K562 treated with DMSO at 1 percent for 48 hours (cell line): ENCODE data around the gene PLA2G4E. TPM values are rescaled to one million over a fixed set of nuclear protein-coding genes. Genes with fewer than 3 reads are reported as not detected.

Experiments
- total RNA-seq: library from RNA; unstranded; fragments of 300-600 nt; gene quantifications from 2 replicates; pipeline ENCODE4 v1.2.3, GENCODE V29; 2022; ENCODE audit warnings: low replicate concordance; ENCODE audit errors: extremely low read depth

PLA2G4E gene
- total RNA-seq: not detected in 2 replicates

DNA sequence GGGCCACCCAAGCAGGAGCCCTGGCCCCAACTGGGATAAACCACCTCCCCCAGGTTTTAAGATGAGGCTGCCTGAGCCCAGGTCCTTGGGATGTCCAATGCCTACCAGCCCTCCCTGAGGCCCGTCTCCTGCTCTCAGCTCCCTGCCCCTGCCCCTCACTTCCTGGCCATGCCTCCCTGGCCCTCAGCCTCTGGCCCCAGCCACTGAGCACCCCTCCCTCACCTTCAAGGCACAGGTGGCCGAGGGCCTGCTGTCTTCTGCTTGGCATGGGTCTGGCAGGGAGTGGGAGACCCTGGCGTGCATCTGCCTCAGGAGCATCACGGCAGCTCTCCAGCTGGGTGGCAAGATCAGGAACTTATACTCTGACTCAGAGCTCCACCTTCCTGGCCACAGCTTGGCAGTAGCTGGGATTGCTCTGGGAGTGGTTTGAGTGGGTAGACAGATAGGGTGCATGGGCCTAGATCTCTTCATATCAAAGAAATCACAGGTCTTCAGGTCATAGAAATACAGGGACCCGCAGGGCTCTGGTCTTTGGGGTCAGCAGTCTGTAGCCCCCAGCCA is at the start of gene PLA2G4E:
PLA2G4E (minus strand) TSS at position 330 of the 561 bp plus-strand sequence; CDS start at position 318, 12 bp downstream.

DNA sequence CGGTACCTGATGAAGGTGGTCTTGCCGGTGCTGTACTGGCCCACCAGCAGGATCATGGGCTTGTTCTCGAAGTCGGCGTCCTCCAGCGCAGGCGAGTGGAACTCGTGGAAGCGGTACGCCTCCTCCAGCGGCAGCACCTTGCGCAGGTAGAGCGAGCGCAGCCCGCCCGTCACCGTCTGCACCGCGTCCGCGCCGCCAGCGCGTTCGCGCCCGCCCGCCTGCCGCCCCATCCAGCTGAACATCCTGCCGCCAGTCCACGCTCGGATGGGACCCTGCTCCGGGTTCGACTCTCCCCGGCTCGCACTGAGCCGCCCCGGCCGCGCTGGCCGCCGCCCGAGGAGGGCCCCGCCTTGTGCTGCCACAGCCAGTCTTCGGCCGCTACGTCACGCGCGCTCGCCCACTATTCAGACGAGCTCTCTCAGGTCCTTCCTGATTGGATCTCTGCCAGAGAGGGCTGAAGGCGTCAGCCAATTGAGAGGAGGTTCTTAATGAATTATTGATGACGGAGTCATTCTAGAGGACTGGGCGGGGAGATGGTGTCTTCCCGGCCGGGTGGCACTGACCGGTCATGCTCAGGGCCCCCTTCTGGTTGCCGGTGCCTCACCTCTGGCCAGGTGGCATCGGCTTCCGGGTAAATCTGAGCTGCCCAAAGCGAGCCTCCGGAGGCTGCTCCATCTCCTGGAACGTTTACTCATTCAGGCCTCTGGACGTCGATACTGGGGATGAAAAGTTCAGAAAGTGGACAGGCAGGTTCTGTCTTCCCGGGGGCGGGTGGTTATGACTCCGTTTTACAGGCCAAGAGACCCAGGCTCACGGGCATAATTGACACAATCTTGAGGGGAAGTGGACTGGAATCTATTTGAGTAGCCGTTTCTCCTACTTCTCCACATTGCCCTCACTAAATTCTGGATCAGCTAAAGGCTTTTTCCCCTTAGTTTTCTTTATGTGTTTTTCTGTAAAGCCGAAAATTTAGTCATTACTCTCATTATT is 48.3 kb downstream of the PLA2G4E start, which contains the start of gene EHD4:
EHD4 (minus strand) TSS at position 305 of the 990 bp plus-strand sequence; CDS start at position 242, 63 bp downstream.

Other genes starting within 250 kb of the PLA2G4E start
- not detected in 2 replicates for gene MAPKBP1, start 246.6 kb downstream of the PLA2G4E start, total RNA-seq
- not detected in 2 replicates for gene JMJD7, start 192.9 kb downstream of the PLA2G4E start, total RNA-seq
- not detected in 2 replicates for gene PLA2G4B, start 182.2 kb downstream of the PLA2G4E start, total RNA-seq
- not detected in 2 replicates for gene SPTBN5, start 127.0 kb downstream of the PLA2G4E start, total RNA-seq
- not detected in 2 replicates for gene EHD4, start 48.5 kb downstream of the PLA2G4E start, total RNA-seq
- gene PLA2G4D, start 73.5 kb upstream of the PLA2G4E start, total RNA-seq: not detected in 2 replicates
- gene PLA2G4F, start 135.6 kb upstream of the PLA2G4E start, total RNA-seq: not detected in 2 replicates
- gene VPS39, start 187.3 kb upstream of the PLA2G4E start, total RNA-seq: not detected in 2 replicates